Esophagus muscularis mucosa (tissue), 4 donors: ENCODE measurements around the gene ABI1. TPM values are rescaled to one million over a fixed set of nuclear protein-coding genes. Genes with fewer than 3 reads are reported as not detected.

Source experiments
- DNase-seq: peaks from one replicate; pipeline ENCODE4 v3.0.0-alpha.2; 2017; ENCODE audit errors: extremely low spot score
- H3K27ac ChIP-seq, 4 donors: fragments of 200-600 bp; sonication (generic); replicated peaks in 1 of 4; 1 replicate in 3 of 4; 2 replicates in 1 of 4; pipeline ENCODE4 v1.5.1; 2016 to 2019; ENCODE audit warnings: mild to moderate bottlenecking in 1 of 4
- H3K27me3 ChIP-seq, 4 donors: fragments of 200-600 bp; sonication (generic); one replicate each; pipeline versions ENCODE4 v1.5.1 to v1.6.0; 2016 to 2019
- H3K36me3 ChIP-seq, 4 donors: fragments of 200-600 bp; sonication (generic); one replicate each; pipeline ENCODE4 v1.5.1; 2016 to 2019
- H3K4me1 ChIP-seq, 4 donors: fragments of 200-600 bp; sonication (generic); one replicate each; pipeline ENCODE4 v1.5.1; 2016 to 2019
- H3K4me3 ChIP-seq, 4 donors: fragments of 200-600 bp; sonication (generic); 1 replicate in 2 of 4; 2 replicates in 2 of 4; pipeline ENCODE4 v1.5.1; 2016 to 2019; ENCODE audit warnings: mild to moderate bottlenecking in 4 of 4, moderate library complexity in 1 of 4
- H3K9me3 ChIP-seq, 4 donors: fragments of 200-600 bp; sonication (generic); 1 replicate in 3 of 4; 2 replicates in 1 of 4; pipeline ENCODE4 v1.5.1; 2016 to 2019
- EP300 ChIP-seq: sonication (generic); formaldehyde crosslinking; IDR thresholded peaks from one replicate; pipeline ENCODE4 v1.6.1; 2017; ENCODE audit warnings: antibody characterized with exemption
- POLR2A ChIP-seq: fragments of 450-650 bp; IDR thresholded peaks from one replicate; pipeline ENCODE4 v1.6.1; 2017; ENCODE audit warnings: antibody characterized with exemption, moderate library complexity, mild to moderate bottlenecking, low read depth
- POLR2AphosphoS5 ChIP-seq, 2 donors: sonication (generic); formaldehyde crosslinking; IDR thresholded peaks; one replicate each; pipeline ENCODE4 v1.6.1; 2017; ENCODE audit warnings: antibody characterized with exemption in 2 of 2
- WGBS: methylation state at CpG from one replicate; pipeline ENCODE4 v1.1.5; 2018; 5-methylcytosine and 5-hydroxymethylcytosine counted together
- intact Hi-C: fragments of 100-400 bp; cut with DNase I; formaldehyde crosslinking; loops from one replicate; pipeline ENCODE4 v1.15.1; 2023
- total RNA-seq, 4 donors: library from RNA; depleted of rRNA; stranded (reverse); fragments of >200 nt; gene quantifications; one replicate each; pipeline versions ENCODE4 v1.1.0 to v1.2.1, GENCODE V29; 2016
- TF ChIP-seq, protein P1 (sequence below), 3 experiments: fragments of 200-600 bp in 2 of 3; fragments of 450-650 bp in 1 of 3; sonication (generic) in 2 of 3; IDR thresholded peaks; one replicate each; pipeline ENCODE4 v1.5.1; 2017 to 2019; ENCODE audit warnings: antibody characterized with exemption in 3 of 3, mild to moderate bottlenecking in 2 of 3, moderate library complexity in 1 of 3

ABI1 gene
- total RNA-seq, 4 donors from 2014 or later: 37.4 to 57.7 (median 43.5) TPM

- H3K4me1 ChIP-seq: peaks cover 0 to 18% (median 9%) of the 10 kb centered on the region in 4 donors
- no peak overlapping the region for H3K27ac ChIP-seq
- H3K36me3 ChIP-seq: no peaks in the 10 kb centered on the region
- H3K9me3 ChIP-seq: no peaks in the 10 kb centered on the region
- H3K4me3 ChIP-seq: no peak overlapping the region
- 78% methylated on average over 2 of the region's 2 CpGs for WGBS
- TF ChIP-seq POLR2AphosphoS5 (IDR thresholded peaks at IDR 0.05): no peak
- TF ChIP-seq, protein P1, sequence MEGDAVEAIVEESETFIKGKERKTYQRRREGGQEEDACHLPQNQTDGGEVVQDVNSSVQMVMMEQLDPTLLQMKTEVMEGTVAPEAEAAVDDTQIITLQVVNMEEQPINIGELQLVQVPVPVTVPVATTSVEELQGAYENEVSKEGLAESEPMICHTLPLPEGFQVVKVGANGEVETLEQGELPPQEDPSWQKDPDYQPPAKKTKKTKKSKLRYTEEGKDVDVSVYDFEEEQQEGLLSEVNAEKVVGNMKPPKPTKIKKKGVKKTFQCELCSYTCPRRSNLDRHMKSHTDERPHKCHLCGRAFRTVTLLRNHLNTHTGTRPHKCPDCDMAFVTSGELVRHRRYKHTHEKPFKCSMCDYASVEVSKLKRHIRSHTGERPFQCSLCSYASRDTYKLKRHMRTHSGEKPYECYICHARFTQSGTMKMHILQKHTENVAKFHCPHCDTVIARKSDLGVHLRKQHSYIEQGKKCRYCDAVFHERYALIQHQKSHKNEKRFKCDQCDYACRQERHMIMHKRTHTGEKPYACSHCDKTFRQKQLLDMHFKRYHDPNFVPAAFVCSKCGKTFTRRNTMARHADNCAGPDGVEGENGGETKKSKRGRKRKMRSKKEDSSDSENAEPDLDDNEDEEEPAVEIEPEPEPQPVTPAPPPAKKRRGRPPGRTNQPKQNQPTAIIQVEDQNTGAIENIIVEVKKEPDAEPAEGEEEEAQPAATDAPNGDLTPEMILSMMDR (IDR thresholded peaks at IDR 0.05): no peak
- TF ChIP-seq EP300: no peak
- TF ChIP-seq POLR2A: no peak
- intact Hi-C loops: no loop called here
- no peak for DNase-seq
- no peaks in the 10 kb centered on the region for H3K27me3 ChIP-seq
Observed at GRCh38 chr10:26832960-26833359, 27.8 kb downstream of the ABI1 start.

GRCh38 chr10:26831936-26832335 is 28.8 kb downstream of the ABI1 start:
- H3K27me3 ChIP-seq: no peaks in the 10 kb centered on the region
- H3K36me3 ChIP-seq: no peaks in the 10 kb centered on the region
- TF ChIP-seq, protein P1 (IDR thresholded peaks at IDR 0.05): no peak
- no peak for TF ChIP-seq POLR2AphosphoS5 (IDR thresholded peaks at IDR 0.05)
- no peak for TF ChIP-seq EP300
- no peak for TF ChIP-seq POLR2A
- WGBS: 93% methylated on average over 6 of the region's 6 CpGs
- no peak overlapping the region for H3K4me3 ChIP-seq
- intact Hi-C loops: no loop called here
- H3K9me3 ChIP-seq: no peaks in the 10 kb centered on the region
- H3K27ac ChIP-seq: no peak overlapping the region
- peaks cover 0 to 15% (median 9%) of the 10 kb centered on the region in 4 donors for H3K4me1 ChIP-seq
- no peak for DNase-seq

GRCh38 chr10:26829810-26830515 is 30.8 kb downstream of the ABI1 start:
- DNase-seq: no peak
- intact Hi-C loops: no loop called here
- Histone ChIP-seq H3K27ac (no peak overlapping the region), H3K4me3 (no peak overlapping the region), H3K9me3 (no peaks in the 10 kb centered on the region), H3K36me3 (no peaks in the 10 kb centered on the region), H3K4me1 (peaks cover 0 to 15% (median 9%) of the 10 kb centered on the region in 4 donors), H3K27me3 (no peaks in the 10 kb centered on the region)
- TF ChIP-seq POLR2A (no peak), POLR2AphosphoS5 (IDR thresholded peaks at IDR 0.05) (no peak), EP300 (no peak)
- TF ChIP-seq, protein P1 (IDR thresholded peaks at IDR 0.05): no peak
- WGBS: 94% methylated on average over 5 of the region's 5 CpGs

DNA sequence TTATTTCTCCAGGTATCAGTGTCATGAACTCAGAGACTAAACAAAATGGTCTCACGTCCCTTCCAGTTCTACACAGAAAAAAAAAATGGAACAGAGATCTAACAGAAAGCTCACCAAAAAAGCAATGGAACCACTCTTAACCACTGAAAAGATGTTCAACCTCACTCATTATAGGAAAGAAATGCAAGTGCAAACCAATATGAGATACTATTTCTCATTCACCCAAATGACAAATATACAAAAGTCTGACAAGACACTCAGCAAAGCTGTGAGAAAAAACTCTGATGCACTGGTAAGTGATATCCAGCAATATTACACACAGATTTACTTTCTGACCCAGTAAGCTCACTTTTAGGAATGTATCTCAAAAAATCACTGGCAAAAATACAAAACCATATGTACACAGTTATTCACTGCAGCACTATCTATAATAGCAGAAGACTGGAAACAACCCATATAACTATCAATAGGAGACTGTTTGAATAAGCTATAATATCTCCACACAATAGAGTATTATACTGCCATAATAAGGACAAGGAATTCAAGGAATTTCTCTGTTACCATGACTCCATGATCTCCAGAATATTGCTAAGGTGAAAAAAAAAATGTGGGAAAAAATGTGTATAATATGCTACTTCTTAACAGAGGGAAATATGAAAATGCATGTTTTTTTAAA is 36.6 kb downstream of the ABI1 start:
- no peaks in the 10 kb centered on the region for H3K9me3 ChIP-seq
- H3K27me3 ChIP-seq: no peaks in the 10 kb centered on the region
- H3K27ac ChIP-seq: no peak overlapping the region
- peaks cover 0 to 9% (median 3%) of the 10 kb centered on the region in 4 donors for H3K4me1 ChIP-seq
- peaks cover 0 to 8% (median 4%) of the 10 kb centered on the region in 4 donors for H3K36me3 ChIP-seq
- TF ChIP-seq, protein P1 (IDR thresholded peaks at IDR 0.05): no peak
- TF ChIP-seq EP300 (no peak), POLR2A (no peak), POLR2AphosphoS5 (IDR thresholded peaks at IDR 0.05) (no peak)
- intact Hi-C loops: no loop called here
- no peak overlapping the region for H3K4me3 ChIP-seq
- DNase-seq: no peak
- WGBS: 93% methylated on average over 1 of the region's 1 CpG
